Measurements from ENCODE around the gene NUP93.

DNA sequence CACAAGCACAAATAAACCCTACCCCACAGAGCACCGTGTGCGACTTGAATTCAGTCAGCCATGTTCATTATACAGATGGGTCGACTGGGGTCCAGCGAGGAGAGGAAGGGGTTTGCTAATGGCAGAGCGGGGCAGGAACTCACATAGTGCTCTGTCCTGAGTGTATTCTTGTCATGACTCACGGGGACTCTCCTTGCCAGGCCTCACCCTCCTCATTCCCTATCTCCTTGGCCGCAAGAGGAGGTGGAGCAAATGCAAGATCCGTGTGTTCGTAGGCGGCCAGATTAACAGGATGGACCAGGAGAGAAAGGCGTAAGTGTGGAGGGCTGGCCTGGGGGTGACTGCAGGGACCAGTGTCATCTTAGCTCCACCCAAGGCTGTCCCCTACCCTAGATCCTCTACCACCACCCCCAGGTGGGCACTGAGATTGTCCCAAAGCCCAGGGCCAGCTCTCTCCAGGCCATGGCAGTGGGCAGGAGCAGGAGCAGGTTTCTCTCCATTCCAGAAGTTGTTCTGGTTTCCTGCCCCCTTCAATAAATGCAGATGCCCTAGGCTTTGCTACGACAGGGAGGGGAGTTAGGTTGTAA is 164.5 kb downstream of the NUP93 start:
- TF ChIP-seq, protein P1, sequence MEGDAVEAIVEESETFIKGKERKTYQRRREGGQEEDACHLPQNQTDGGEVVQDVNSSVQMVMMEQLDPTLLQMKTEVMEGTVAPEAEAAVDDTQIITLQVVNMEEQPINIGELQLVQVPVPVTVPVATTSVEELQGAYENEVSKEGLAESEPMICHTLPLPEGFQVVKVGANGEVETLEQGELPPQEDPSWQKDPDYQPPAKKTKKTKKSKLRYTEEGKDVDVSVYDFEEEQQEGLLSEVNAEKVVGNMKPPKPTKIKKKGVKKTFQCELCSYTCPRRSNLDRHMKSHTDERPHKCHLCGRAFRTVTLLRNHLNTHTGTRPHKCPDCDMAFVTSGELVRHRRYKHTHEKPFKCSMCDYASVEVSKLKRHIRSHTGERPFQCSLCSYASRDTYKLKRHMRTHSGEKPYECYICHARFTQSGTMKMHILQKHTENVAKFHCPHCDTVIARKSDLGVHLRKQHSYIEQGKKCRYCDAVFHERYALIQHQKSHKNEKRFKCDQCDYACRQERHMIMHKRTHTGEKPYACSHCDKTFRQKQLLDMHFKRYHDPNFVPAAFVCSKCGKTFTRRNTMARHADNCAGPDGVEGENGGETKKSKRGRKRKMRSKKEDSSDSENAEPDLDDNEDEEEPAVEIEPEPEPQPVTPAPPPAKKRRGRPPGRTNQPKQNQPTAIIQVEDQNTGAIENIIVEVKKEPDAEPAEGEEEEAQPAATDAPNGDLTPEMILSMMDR (optimal IDR thresholded peaks at IDR 0.05 in 1 of 3, IDR thresholded peaks at IDR 0.05 in 1 of 3, conservative IDR thresholded peaks at IDR 0.05 in 1 of 3; ENCODE audit: extremely low read depth in 1 of 3, insufficient read depth in 2 of 3, low read length in 3 of 3): no peak
- no peak for TF ChIP-seq EZH2 (IDR thresholded peaks at IDR 0.05; ENCODE audit: low read length)

All from keratinocyte (primary cell).